Ishikawa (cell line): ENCODE data around the gene SLC39A13.

Experiments
- CEBPB ChIP-seq: IDR thresholded peaks from 2 replicates; pipeline ENCODE4 v1.6.1; 2012
- EGR1 ChIP-seq: IDR thresholded peaks from 2 replicates; pipeline ENCODE4 v1.6.1; 2012
- EP300 ChIP-seq: IDR thresholded peaks from 2 replicates; pipeline ENCODE4 v1.6.1; 2012; ENCODE audit warnings: borderline replicate concordance
- FOXM1 ChIP-seq: IDR thresholded peaks from 2 replicates; pipeline ENCODE4 v1.6.1; 2012; ENCODE audit warnings: low read depth, borderline replicate concordance
- MAX ChIP-seq: IDR thresholded peaks from 2 replicates; pipeline ENCODE4 v1.6.1; 2012
- RAD21 ChIP-seq: IDR thresholded peaks from 2 replicates; pipeline ENCODE4 v1.6.1; 2012; ENCODE audit warnings: low read depth
- REST ChIP-seq: IDR thresholded peaks from 2 replicates; pipeline ENCODE4 v1.6.1; 2012; ENCODE audit warnings: low read depth, mild to moderate bottlenecking
- TAF1 ChIP-seq: IDR thresholded peaks from 2 replicates; pipeline ENCODE4 v1.6.1; 2012; ENCODE audit warnings: low read depth, mild to moderate bottlenecking
- TCF12 ChIP-seq: IDR thresholded peaks from 2 replicates; pipeline ENCODE4 v1.6.1; 2012; ENCODE audit warnings: low read depth
- TEAD4 ChIP-seq: IDR thresholded peaks from 2 replicates; pipeline ENCODE4 v1.6.1; 2012
- YY1 ChIP-seq: IDR thresholded peaks from 2 replicates; pipeline ENCODE4 v1.6.1; 2012; ENCODE audit warnings: low read depth
- ZBTB7A ChIP-seq: IDR thresholded peaks from 2 replicates; pipeline ENCODE4 v1.6.1; 2012; ENCODE audit warnings: low read depth
- TF ChIP-seq, protein P1 (sequence below): IDR thresholded peaks from 2 replicates; pipeline ENCODE4 v1.6.1; 2012

- TF ChIP-seq FOXM1: no peak
- no peak for TF ChIP-seq REST
- TF ChIP-seq EP300: 0 out of 2 replicates have a peak, but pooled peaks have one; percentile 17
- peak; percentile 13; the same call in 1 of the 2 replicates for TF ChIP-seq EGR1
- TF ChIP-seq RAD21: no peak
- peak; percentile 60; the same call in 1 of the 2 replicates for TF ChIP-seq YY1
- peak; percentile 63; the same call in 1 of the 2 replicates for TF ChIP-seq MAX
- TF ChIP-seq TAF1: no peak
- TF ChIP-seq TEAD4: peak; percentile 87
- peak; percentile 57; the same call in 1 of the 2 replicates for TF ChIP-seq TCF12
- no peak; the same call in 1 of the 2 replicates for TF ChIP-seq CEBPB
- TF ChIP-seq, protein P1, sequence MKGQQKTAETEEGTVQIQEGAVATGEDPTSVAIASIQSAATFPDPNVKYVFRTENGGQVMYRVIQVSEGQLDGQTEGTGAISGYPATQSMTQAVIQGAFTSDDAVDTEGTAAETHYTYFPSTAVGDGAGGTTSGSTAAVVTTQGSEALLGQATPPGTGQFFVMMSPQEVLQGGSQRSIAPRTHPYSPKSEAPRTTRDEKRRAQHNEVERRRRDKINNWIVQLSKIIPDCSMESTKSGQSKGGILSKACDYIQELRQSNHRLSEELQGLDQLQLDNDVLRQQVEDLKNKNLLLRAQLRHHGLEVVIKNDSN: no peak
- TF ChIP-seq ZBTB7A: peak; percentile 64; the same call in 1 of the 2 replicates
These were observed 7.6 kb downstream of the SLC39A13 start for GRCh38 chr11:47415949-47416472.
